HS-5 (cell line): Measurements from ENCODE around the gene ZDHHC21.
"Not testable (repeated sequence)": the region's sequence is repeated elsewhere in the genome, so short reads cannot be mapped to it uniquely, and the experiment has no call there.

Experiments used
- DNase-seq: peaks from one replicate; pipeline ENCODE4 v3.0.0-alpha.2; 2012; ENCODE audit warnings: low read depth

The ZDHHC21 gene

GRCh38 chr9:14682616-14683015, 10.6 kb downstream of the ZDHHC21 start:
- not testable (repeated sequence) for DNase-seq

- no peak for DNase-seq
Observed at GRCh38 chr9:14678776-14679175, 14.5 kb downstream of the ZDHHC21 start.

GRCh38 chr9:14677872-14678271, 15.4 kb downstream of the ZDHHC21 start:
- DNase-seq: no peak

GRCh38 chr9:14677396-14677795, 15.8 kb downstream of the ZDHHC21 start:
- no peak for DNase-seq

GRCh38 chr9:14674630-14675029, 18.6 kb downstream of the ZDHHC21 start:
- no peak for DNase-seq

- no peak for DNase-seq
Observed at GRCh38 chr9:14671377-14671776, 21.9 kb downstream of the ZDHHC21 start.

- no peak for DNase-seq
Observed at GRCh38 chr9:14670718-14671117, 22.5 kb downstream of the ZDHHC21 start.

- DNase-seq: not testable (repeated sequence)
Observed at GRCh38 chr9:14664022-14664421, 29.2 kb downstream of the ZDHHC21 start.

GRCh38 chr9:14662060-14662453, 31.2 kb downstream of the ZDHHC21 start:
- DNase-seq: no peak

- DNase-seq: no peak
Observed at GRCh38 chr9:14661421-14662059, 31.7 kb downstream of the ZDHHC21 start.

GRCh38 chr9:14660721-14661120, 32.5 kb downstream of the ZDHHC21 start:
- no peak for DNase-seq

GRCh38 chr9:14654932-14655331, 38.3 kb downstream of the ZDHHC21 start:
- no peak for DNase-seq

GRCh38 chr9:14653511-14653910, 39.7 kb downstream of the ZDHHC21 start:
- no peak for DNase-seq

- DNase-seq: no peak
Observed at GRCh38 chr9:14652729-14653377, 40.4 kb downstream of the ZDHHC21 start.

GRCh38 chr9:14650596-14650995, 42.6 kb downstream of the ZDHHC21 start:
- DNase-seq: no peak

GRCh38 chr9:14645648-14646047, 47.6 kb downstream of the ZDHHC21 start:
- no peak for DNase-seq

GRCh38 chr9:14640967-14641366, 52.3 kb downstream of the ZDHHC21 start:
- DNase-seq: no peak

- no peak for DNase-seq
Observed at GRCh38 chr9:14640294-14640693, 52.9 kb downstream of the ZDHHC21 start.

- DNase-seq: no peak
Observed at GRCh38 chr9:14633906-14634565, 59.2 kb downstream of the ZDHHC21 start.

- no peak for DNase-seq
Observed at GRCh38 chr9:14633148-14633547, 60.1 kb downstream of the ZDHHC21 start.

GRCh38 chr9:14627513-14627912, 65.7 kb downstream of the ZDHHC21 start:
- no peak for DNase-seq

- no peak for DNase-seq
Observed at GRCh38 chr9:14618836-14619420, 74.3 kb downstream of the ZDHHC21 start.
